Measurements from ENCODE around the gene TEAD2.

The TEAD2 gene

GRCh38 chr19:49362929-49363267 is 682 bp upstream of the TEAD2 start:
- no peak overlapping the region for H2AFZ ChIP-seq (ENCODE audit: low read depth, low read length)
- TF ChIP-seq CTCF (IDR thresholded peaks at IDR 0.05; ENCODE audit: low read depth, low read length) (no peak), EZH2phosphoT487 (IDR thresholded peaks at IDR 0.05; ENCODE audit: low read depth) (no peak)
- peak overlapping the region; percentile 80 for H3K4me3 ChIP-seq (ENCODE audit: low read length)
- H3K9ac ChIP-seq (ENCODE audit: low read length) = peak overlapping the region; percentile 20; the same call in 1 of the 2 replicates
- H4K20me1 ChIP-seq (ENCODE audit: insufficient read depth, low read length) = no peaks in the 10 kb centered on the region
- no peak overlapping the region for H3K27ac ChIP-seq (ENCODE audit: low read length)
- no peaks in the 10 kb centered on the region for H3K9me3 ChIP-seq (ENCODE audit: insufficient read depth, low read length)
- no peaks in the 10 kb centered on the region for H3K79me2 ChIP-seq (ENCODE audit: low read length)
- peaks cover 40% of the 10 kb centered on the region for H3K4me1 ChIP-seq (ENCODE audit: low read length)
- no peaks in the 10 kb centered on the region for H3K36me3 ChIP-seq (replicated peaks; ENCODE audit: low read depth, low read length)
- peak overlapping the region; percentile 90 for H3K4me2 ChIP-seq (ENCODE audit: low read length)
- H3K27me3 ChIP-seq (ENCODE audit: low read depth, low read length) = no peaks in the 10 kb centered on the region

- peak overlapping the region; percentile 82 for H3K9ac ChIP-seq (ENCODE audit: low read length)
- no peaks in the 10 kb centered on the region for H3K79me2 ChIP-seq (ENCODE audit: low read length)
- H3K27me3 ChIP-seq (ENCODE audit: low read depth, low read length) = no peaks in the 10 kb centered on the region
- H3K9me3 ChIP-seq (ENCODE audit: insufficient read depth, low read length) = no peaks in the 10 kb centered on the region
- TF ChIP-seq EZH2phosphoT487 (IDR thresholded peaks at IDR 0.05; ENCODE audit: low read depth) = no peak
- no peak for TF ChIP-seq CTCF (IDR thresholded peaks at IDR 0.05; ENCODE audit: low read depth, low read length)
- H3K4me2 ChIP-seq (ENCODE audit: low read length) = peak overlapping the region; percentile 90
- peak overlapping the region; percentile 48 for H3K27ac ChIP-seq (ENCODE audit: low read length)
- peak overlapping the region; percentile 80 for H3K4me3 ChIP-seq (ENCODE audit: low read length)
- H4K20me1 ChIP-seq (ENCODE audit: insufficient read depth, low read length) = no peaks in the 10 kb centered on the region
- peak overlapping the region; percentile 24; the same call in 1 of the 2 replicates for H2AFZ ChIP-seq (ENCODE audit: low read depth, low read length)
- peaks cover 52% of the 10 kb centered on the region for H3K4me1 ChIP-seq (ENCODE audit: low read length)
- H3K36me3 ChIP-seq (replicated peaks; ENCODE audit: low read depth, low read length) = no peaks in the 10 kb centered on the region
Measured at GRCh38 chr19:49361438-49362047, 673 bp downstream of the TEAD2 start.

GRCh38 chr19:49359851-49360820 is 2.1 kb downstream of the TEAD2 start:
- peak overlapping the region; percentile 82 for H3K9ac ChIP-seq (ENCODE audit: low read length)
- H3K27me3 ChIP-seq (ENCODE audit: low read depth, low read length) = no peaks in the 10 kb centered on the region
- peak overlapping the region; percentile 90 for H3K4me2 ChIP-seq (ENCODE audit: low read length)
- no peak overlapping the region for H2AFZ ChIP-seq (ENCODE audit: low read depth, low read length)
- H4K20me1 ChIP-seq (ENCODE audit: insufficient read depth, low read length) = no peaks in the 10 kb centered on the region
- H3K27ac ChIP-seq (ENCODE audit: low read length) = peak overlapping the region; percentile 48
- no peaks in the 10 kb centered on the region for H3K79me2 ChIP-seq (ENCODE audit: low read length)
- H3K4me1 ChIP-seq (ENCODE audit: low read length) = peaks cover 56% of the 10 kb centered on the region
- peak overlapping the region; percentile 80 for H3K4me3 ChIP-seq (ENCODE audit: low read length)
- H3K36me3 ChIP-seq (replicated peaks; ENCODE audit: low read depth, low read length) = no peaks in the 10 kb centered on the region
- H3K9me3 ChIP-seq (ENCODE audit: insufficient read depth, low read length) = no peaks in the 10 kb centered on the region
- TF ChIP-seq CTCF (IDR thresholded peaks at IDR 0.05; ENCODE audit: low read depth, low read length) = no peak
- no peak for TF ChIP-seq EZH2phosphoT487 (IDR thresholded peaks at IDR 0.05; ENCODE audit: low read depth)

GRCh38 chr19:49357186-49357585 is 5.0 kb downstream of the TEAD2 start:
- peak overlapping the region; percentile 48; the same call in 1 of the 2 replicates for H3K9ac ChIP-seq (ENCODE audit: low read length)
- TF ChIP-seq CTCF (IDR thresholded peaks at IDR 0.05; ENCODE audit: low read depth, low read length) (no peak), EZH2phosphoT487 (IDR thresholded peaks at IDR 0.05; ENCODE audit: low read depth) (no peak)
- no peaks in the 10 kb centered on the region for H4K20me1 ChIP-seq (ENCODE audit: insufficient read depth, low read length)
- no peaks in the 10 kb centered on the region for H3K27me3 ChIP-seq (ENCODE audit: low read depth, low read length)
- H3K4me2 ChIP-seq (ENCODE audit: low read length) = peak overlapping the region; percentile 54
- H3K36me3 ChIP-seq (replicated peaks; ENCODE audit: low read depth, low read length) = no peaks in the 10 kb centered on the region
- peak overlapping the region; percentile 33; the same call in 1 of the 2 replicates for H3K27ac ChIP-seq (ENCODE audit: low read length)
- H3K4me3 ChIP-seq (ENCODE audit: low read length) = peak overlapping the region; percentile 42; the same call in 1 of the 2 replicates
- H3K79me2 ChIP-seq (ENCODE audit: low read length) = no peaks in the 10 kb centered on the region
- peak overlapping the region; percentile 40; the same call in 1 of the 2 replicates for H2AFZ ChIP-seq (ENCODE audit: low read depth, low read length)
- peaks cover 60% of the 10 kb centered on the region for H3K4me1 ChIP-seq (ENCODE audit: low read length)
- H3K9me3 ChIP-seq (ENCODE audit: insufficient read depth, low read length) = no peaks in the 10 kb centered on the region
